ENCODE data around the gene BCAS1.
"Not testable (repeated sequence)": the region's sequence is repeated elsewhere in the genome, so short reads cannot be mapped to it uniquely, and the experiment has no call there.

The BCAS1 gene

GRCh38 chr20:53939572-53940359, 130.6 kb downstream of the BCAS1 start:
- no peak for DNase-seq

- no peak for DNase-seq
These were observed 131.2 kb downstream of the BCAS1 start for GRCh38 chr20:53939190-53939571.

GRCh38 chr20:53938739-53939138, 131.7 kb downstream of the BCAS1 start:
- DNase-seq: no peak

GRCh38 chr20:53937929-53938367, 132.4 kb downstream of the BCAS1 start:
- DNase-seq: no peak

- no peak for DNase-seq
These were observed 133.1 kb downstream of the BCAS1 start for GRCh38 chr20:53937339-53937741.

- no peak for DNase-seq
These were observed 134.9 kb downstream of the BCAS1 start for GRCh38 chr20:53935344-53936084.

- DNase-seq: no peak
These were observed 135.7 kb downstream of the BCAS1 start for GRCh38 chr20:53934421-53935343.

- no peak for DNase-seq
These were observed 137.1 kb downstream of the BCAS1 start for GRCh38 chr20:53933232-53933846.

GRCh38 chr20:53932655-53933192, 137.7 kb downstream of the BCAS1 start:
- DNase-seq: not testable (repeated sequence)

- DNase-seq: no peak
These were observed 138.8 kb downstream of the BCAS1 start for GRCh38 chr20:53931597-53931996.

GRCh38 chr20:53930651-53931504, 139.5 kb downstream of the BCAS1 start:
- DNase-seq: no peak

GRCh38 chr20:53929974-53930650, 140.3 kb downstream of the BCAS1 start:
- no peak for DNase-seq

- no peak for DNase-seq
These were observed 141.0 kb downstream of the BCAS1 start for GRCh38 chr20:53929399-53929798.

- no peak for DNase-seq
These were observed 142.4 kb downstream of the BCAS1 start for GRCh38 chr20:53927990-53928389.

- no peak for DNase-seq
These were observed 143.9 kb downstream of the BCAS1 start for GRCh38 chr20:53926428-53927028.

- no peak for DNase-seq
These were observed 144.6 kb downstream of the BCAS1 start for GRCh38 chr20:53925651-53926401.

GRCh38 chr20:53923566-53924369, 146.6 kb downstream of the BCAS1 start:
- DNase-seq: no peak

- no peak for DNase-seq
These were observed 147.5 kb downstream of the BCAS1 start for GRCh38 chr20:53922901-53923314.
